Measurements from ENCODE around the gene TNS1.

DNA sequence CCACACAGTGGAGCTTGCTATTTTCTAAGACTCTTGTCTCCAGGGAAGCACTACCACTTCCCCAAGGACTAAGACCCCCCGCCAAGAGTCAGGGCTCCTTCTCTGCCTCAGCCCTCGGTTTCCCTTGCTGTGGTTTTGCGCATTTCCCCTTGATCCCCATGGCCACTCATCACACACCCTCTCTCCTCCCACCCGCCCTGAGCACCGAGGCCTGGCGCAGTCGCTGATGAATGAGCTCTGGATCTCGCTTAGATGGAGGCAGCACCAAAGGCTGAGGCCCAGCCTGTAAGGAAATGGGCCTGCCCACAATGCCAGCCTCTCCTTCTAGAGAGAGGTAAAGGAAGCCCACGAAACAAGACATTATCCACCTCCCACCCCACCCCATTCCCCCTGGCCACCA lies 96.9 kb downstream of the TNS1 start:
- TF ChIP-seq ZNF232 (CRISPR knock-in tag; IDR thresholded peaks at IDR 0.05) (no peak), MYBL2 (CRISPR knock-in tag; IDR thresholded peaks at IDR 0.05) (no peak), NR3C1 (CRISPR knock-in tag; conservative IDR thresholded peaks at IDR 0.05; ENCODE audit: low read depth) (no peak), FOXK1 (CRISPR knock-in tag; IDR thresholded peaks at IDR 0.05) (no peak)
- TF ChIP-seq, protein P1, sequence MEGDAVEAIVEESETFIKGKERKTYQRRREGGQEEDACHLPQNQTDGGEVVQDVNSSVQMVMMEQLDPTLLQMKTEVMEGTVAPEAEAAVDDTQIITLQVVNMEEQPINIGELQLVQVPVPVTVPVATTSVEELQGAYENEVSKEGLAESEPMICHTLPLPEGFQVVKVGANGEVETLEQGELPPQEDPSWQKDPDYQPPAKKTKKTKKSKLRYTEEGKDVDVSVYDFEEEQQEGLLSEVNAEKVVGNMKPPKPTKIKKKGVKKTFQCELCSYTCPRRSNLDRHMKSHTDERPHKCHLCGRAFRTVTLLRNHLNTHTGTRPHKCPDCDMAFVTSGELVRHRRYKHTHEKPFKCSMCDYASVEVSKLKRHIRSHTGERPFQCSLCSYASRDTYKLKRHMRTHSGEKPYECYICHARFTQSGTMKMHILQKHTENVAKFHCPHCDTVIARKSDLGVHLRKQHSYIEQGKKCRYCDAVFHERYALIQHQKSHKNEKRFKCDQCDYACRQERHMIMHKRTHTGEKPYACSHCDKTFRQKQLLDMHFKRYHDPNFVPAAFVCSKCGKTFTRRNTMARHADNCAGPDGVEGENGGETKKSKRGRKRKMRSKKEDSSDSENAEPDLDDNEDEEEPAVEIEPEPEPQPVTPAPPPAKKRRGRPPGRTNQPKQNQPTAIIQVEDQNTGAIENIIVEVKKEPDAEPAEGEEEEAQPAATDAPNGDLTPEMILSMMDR (IDR thresholded peaks at IDR 0.05): no peak
- TF ChIP-seq, protein P2, sequence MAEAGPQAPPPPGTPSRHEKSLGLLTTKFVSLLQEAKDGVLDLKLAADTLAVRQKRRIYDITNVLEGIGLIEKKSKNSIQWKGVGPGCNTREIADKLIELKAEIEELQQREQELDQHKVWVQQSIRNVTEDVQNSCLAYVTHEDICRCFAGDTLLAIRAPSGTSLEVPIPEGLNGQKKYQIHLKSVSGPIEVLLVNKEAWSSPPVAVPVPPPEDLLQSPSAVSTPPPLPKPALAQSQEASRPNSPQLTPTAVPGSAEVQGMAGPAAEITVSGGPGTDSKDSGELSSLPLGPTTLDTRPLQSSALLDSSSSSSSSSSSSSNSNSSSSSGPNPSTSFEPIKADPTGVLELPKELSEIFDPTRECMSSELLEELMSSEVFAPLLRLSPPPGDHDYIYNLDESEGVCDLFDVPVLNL (CRISPR knock-in tag; IDR thresholded peaks at IDR 0.05; ENCODE audit: borderline replicate concordance, low read depth): no peak

Measured in WTC11 (cell line).